T-cell (primary cell): ENCODE results near the gene SPTSSA. TPM values are rescaled to one million over a fixed set of nuclear protein-coding genes. Genes with fewer than 3 reads are reported as not detected.
"Not testable (repeated sequence)": the region's sequence is repeated elsewhere in the genome, so short reads cannot be mapped to it uniquely, and the experiment has no call there.

Experiments used
- ATAC-seq, 4 experiments: fragments of 200-7000 bp in 3 of 4; fragments of 150-1000 bp in 1 of 4; cut with Tn5 transposase; replicated peaks in 1 of 4; 1 replicate in 3 of 4; 2 replicates in 1 of 4; pipeline ENCODE4 v1.10.0; 2021; ENCODE audit warnings: moderate library complexity in 3 of 4, mild to moderate bottlenecking in 2 of 4, moderate number of reproducible peaks in 1 of 4
- CTCF ChIA-PET, 2 donors: fragments of 300-600 bp; sonication (Branson Sonifier 250); formaldehyde crosslinking; loops; one replicate each; lab custom pipeline; 2022; ENCODE audit warnings: antibody characterized with exemption in 2 of 2; lab: Charles Lee
- POLR2A ChIA-PET, 2 donors: fragments of 300-600 bp; sonication (Branson Sonifier 250); formaldehyde crosslinking; loops; one replicate each; lab custom pipeline; 2022; ENCODE audit warnings: antibody characterized with exemption in 2 of 2; lab: Charles Lee
- DNase-seq, 35 experiments: peaks; one replicate each; pipeline versions ENCODE4 v3.0.0 to v3.0.0-alpha.2; 2013 to 2023
- H3K27ac ChIP-seq: one replicate; pipeline ENCODE4 v1.5.1; 2013; ENCODE audit warnings: low read length
- H3K27me3 ChIP-seq, 2 experiments: replicated peaks in 1 of 2; 1 replicate in 1 of 2; 2 replicates in 1 of 2; pipeline versions ENCODE4 v1.6.1 to v1.7.0; 2013; ENCODE audit warnings: low read length in 1 of 2, mixed read lengths in 1 of 2; ENCODE audit not compliant: control insufficient read depth in 2 of 2, insufficient read depth in 2 of 2; ENCODE audit errors: extremely low read depth in 1 of 2
- H3K36me3 ChIP-seq, 2 donors: 1 replicate in 1 of 2; 2 replicates in 1 of 2; pipeline versions ENCODE4 v1.6.1 to v1.7.0; 2013; ENCODE audit warnings: low read length in 1 of 2; ENCODE audit not compliant: control insufficient read depth in 2 of 2, insufficient read depth in 1 of 2; ENCODE audit errors: extremely low read depth in 1 of 2
- H3K4me1 ChIP-seq, 2 experiments: 1 replicate in 1 of 2; 2 replicates in 1 of 2; pipeline versions ENCODE4 v1.6.1 to v1.7.0; 2013; ENCODE audit warnings: low read length in 2 of 2, mixed read lengths in 1 of 2; ENCODE audit not compliant: insufficient read depth in 2 of 2, control insufficient read depth in 1 of 2; ENCODE audit errors: extremely low read depth in 1 of 2
- H3K4me3 ChIP-seq, 2 donors: 1 replicate in 1 of 2; 2 replicates in 1 of 2; pipeline versions ENCODE4 v1.5.1 to v1.7.0; 2013; ENCODE audit warnings: mild to moderate bottlenecking in 2 of 2, low read length in 1 of 2, moderate library complexity in 1 of 2; ENCODE audit not compliant: control insufficient read depth in 1 of 2; ENCODE audit errors: extremely low read depth in 1 of 2
- H3K9me3 ChIP-seq: 2 replicates; pipeline ENCODE4 v1.7.0; 2013
- H3K27ac Mint-ChIP-seq, 2 donors: one replicate each; pipeline ENCODE4 v1.8.0; 2020 to 2021; ENCODE audit warnings: mild to moderate bottlenecking in 2 of 2, mixed read lengths in 2 of 2
- H3K27me3 Mint-ChIP-seq, 2 donors: one replicate each; pipeline ENCODE4 v1.8.0; 2021 to 2022; ENCODE audit warnings: mixed read lengths in 2 of 2
- H3K36me3 Mint-ChIP-seq: one replicate; pipeline ENCODE4 v1.8.0; 2021; ENCODE audit warnings: mixed read lengths
- H3K4me1 Mint-ChIP-seq, 3 donors: one replicate each; pipeline ENCODE4 v1.8.0; 2020 to 2022; ENCODE audit warnings: mixed read lengths in 3 of 3, mild to moderate bottlenecking in 1 of 3
- H3K4me3 Mint-ChIP-seq, 3 donors: one replicate each; pipeline ENCODE4 v1.8.0; 2020 to 2022; ENCODE audit warnings: mild to moderate bottlenecking in 3 of 3, mixed read lengths in 3 of 3, moderate library complexity in 3 of 3
- H3K9me3 Mint-ChIP-seq, 3 donors: one replicate each; pipeline ENCODE4 v1.8.0; 2020 to 2022; ENCODE audit warnings: mixed read lengths in 3 of 3
- WGBS: methylation state at CpG from one replicate; pipeline ENCODE4 v1.1.5; 2013; ENCODE audit warnings: missing lambda C conversion rate; ENCODE audit not compliant: insufficient coverage; 5-methylcytosine and 5-hydroxymethylcytosine counted together
- total RNA-seq, 35 experiments: library from RNA in 6 of 35; stranded (reverse) in 6 of 35; fragments of 120-200 nt in 1 of 35; gene quantifications; one replicate each; pipeline versions ENCODE4 v1.2.1 to v1.2.4 and lab custom pipeline; 2013 to 2026

SPTSSA gene
- total RNA-seq, 5 donors from 2014 or later (not counting 1 experiment from before 2014, with no cell fraction given): 2.0 to 3.8 (median 2.9) TPM

DNA sequence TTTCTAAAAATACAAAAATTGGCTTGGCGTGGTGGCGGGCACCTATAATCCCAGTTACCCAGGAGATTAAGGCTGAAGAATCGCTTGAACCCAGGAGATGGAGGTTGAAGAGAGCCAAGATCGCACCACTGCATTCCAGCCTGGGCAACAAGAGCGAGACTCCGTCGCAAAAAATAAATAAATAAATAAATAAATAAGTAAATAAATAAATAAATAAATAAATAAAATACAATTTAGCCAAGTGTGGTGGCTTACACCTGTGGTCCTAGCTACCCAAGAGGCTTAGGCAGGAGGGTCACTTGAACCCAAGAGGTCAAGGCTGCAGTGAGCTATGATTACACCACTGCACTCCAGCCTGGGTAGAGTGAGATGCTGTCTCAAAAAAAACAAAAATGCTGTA is 26.5 kb upstream of the SPTSSA start:
- Mint-ChIP-seq H3K36me3 (no peaks in the 10 kb centered on the region), H3K4me1 (no peaks in the 10 kb centered on the region), H3K27ac (no peak overlapping the region), H3K27me3 (no peaks in the 10 kb centered on the region), H3K9me3 (no peaks in the 10 kb centered on the region), H3K4me3 (no peak overlapping the region)
- POLR2A ChIA-PET: no interaction called here
- DNase-seq (no peak), ATAC-seq (no peak)
- H3K27me3 ChIP-seq: no peaks in the 10 kb centered on the region
- no peaks in the 10 kb centered on the region for H3K4me1 ChIP-seq
- CTCF ChIA-PET: no interaction called here
- no peak overlapping the region for H3K4me3 ChIP-seq
- H3K36me3 ChIP-seq: no peaks in the 10 kb centered on the region
- WGBS: no CpG with 5 or more reads among the region's 7 CpGs
- no peak overlapping the region for H3K27ac ChIP-seq
- no peaks in the 10 kb centered on the region for H3K9me3 ChIP-seq

- CTCF ChIA-PET: no interaction called here
- no peak overlapping the region for H3K4me3 ChIP-seq
Measured at GRCh38 chr14:34484726-34485125, 22.7 kb upstream of the SPTSSA start.

DNA sequence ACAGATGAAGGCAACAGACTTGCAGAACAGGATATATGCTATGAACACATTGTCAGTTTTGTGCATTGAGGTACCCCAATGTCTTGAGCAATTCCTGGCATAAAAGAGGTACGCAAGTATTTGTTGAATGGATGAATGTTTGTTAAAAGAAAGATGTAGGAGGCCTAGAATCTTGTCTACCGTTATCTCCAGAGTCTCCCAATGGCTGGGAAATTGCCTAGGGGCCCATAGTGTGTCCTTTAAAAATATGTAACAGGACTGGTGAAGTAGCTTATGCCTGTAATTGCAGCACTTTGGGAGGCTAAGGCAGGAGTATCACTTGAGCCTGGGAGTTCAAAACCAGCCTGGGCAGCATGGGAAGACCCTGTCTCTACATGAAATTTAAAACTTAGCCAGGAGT is 20.4 kb upstream of the SPTSSA start:
- ChIA-PET CTCF (interaction anchor here in 1 of 2 donors (0.7 kb wide), 1 partner anchor 177 kb away, joined by 3 read pairs; no protein-coding TSS in a partner anchor), POLR2A (no interaction called here)
- Mint-ChIP-seq H3K27me3 (no peaks in the 10 kb centered on the region), H3K9me3 (no peaks in the 10 kb centered on the region), H3K4me3 (no peak overlapping the region), H3K4me1 (no peaks in the 10 kb centered on the region), H3K36me3 (no peaks in the 10 kb centered on the region), H3K27ac (no peak overlapping the region)
- no peaks in the 10 kb centered on the region for H3K9me3 ChIP-seq
- H3K4me3 ChIP-seq: no peak overlapping the region
- no peaks in the 10 kb centered on the region for H3K36me3 ChIP-seq
- no peak overlapping the region for H3K27ac ChIP-seq
- ATAC-seq: no peak
- H3K4me1 ChIP-seq: no peaks in the 10 kb centered on the region
- H3K27me3 ChIP-seq: no peaks in the 10 kb centered on the region
- no peak for DNase-seq
- WGBS: 89% methylated on average over 2 of the region's 2 CpGs

More at GRCh38 chr14:34484726-34485125, 22.7 kb upstream of the SPTSSA start:
- no peak for ATAC-seq
- no peaks in the 10 kb centered on the region for H3K27me3 ChIP-seq
- no peak overlapping the region for H3K27ac Mint-ChIP-seq
- no peaks in the 10 kb centered on the region for H3K9me3 Mint-ChIP-seq
- 89% methylated on average over 1 of the region's 1 CpG for WGBS
- POLR2A ChIA-PET: no interaction called here
- no peak overlapping the region for H3K4me3 Mint-ChIP-seq
- no peak for DNase-seq
- no peaks in the 10 kb centered on the region for H3K27me3 Mint-ChIP-seq
- no peak overlapping the region for H3K27ac ChIP-seq
- no peaks in the 10 kb centered on the region for H3K4me1 ChIP-seq
- H3K9me3 ChIP-seq: no peaks in the 10 kb centered on the region
- no peaks in the 10 kb centered on the region for H3K4me1 Mint-ChIP-seq
- H3K36me3 ChIP-seq: no peaks in the 10 kb centered on the region
- H3K36me3 Mint-ChIP-seq: no peaks in the 10 kb centered on the region

DNA sequence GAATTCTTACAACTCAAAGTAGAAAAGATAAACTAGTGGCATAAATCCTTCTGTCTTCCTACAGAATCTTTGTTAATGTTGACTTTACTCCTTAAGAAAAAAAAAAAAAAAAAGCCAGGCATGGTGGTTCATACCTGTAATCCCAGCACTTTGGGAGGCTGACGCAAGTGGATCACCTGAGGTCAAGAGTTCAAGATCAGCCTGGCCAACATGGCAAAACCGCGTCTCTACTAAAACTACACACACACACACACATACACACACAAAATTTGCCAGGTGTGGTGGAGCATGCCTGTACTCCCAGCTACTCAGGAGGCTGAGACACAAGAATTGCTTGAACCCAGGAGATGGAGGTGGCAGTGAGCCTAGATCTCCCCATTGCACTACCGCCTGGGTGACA is 17.7 kb upstream of the SPTSSA start:
- WGBS: no CpG with 5 or more reads among the region's 4 CpGs
- no peaks in the 10 kb centered on the region for H3K27me3 ChIP-seq
- H3K9me3 ChIP-seq: no peaks in the 10 kb centered on the region
- Mint-ChIP-seq H3K36me3 (no peaks in the 10 kb centered on the region), H3K4me1 (no peaks in the 10 kb centered on the region), H3K4me3 (no peak overlapping the region), H3K27me3 (no peaks in the 10 kb centered on the region), H3K27ac (no peak overlapping the region), H3K9me3 (no peaks in the 10 kb centered on the region)
- DNase-seq (no peak), ATAC-seq (no peak)
- POLR2A ChIA-PET: no interaction called here
- no peak overlapping the region for H3K27ac ChIP-seq
- H3K4me1 ChIP-seq: no peaks in the 10 kb centered on the region
- H3K36me3 ChIP-seq: no peaks in the 10 kb centered on the region
- CTCF ChIA-PET: interaction anchor here in 1 of 2 donors (0.7 kb wide), 1 partner anchor 376 kb away, joined by 6 read pairs; no protein-coding TSS in a partner anchor
- H3K4me3 ChIP-seq: no peak overlapping the region

GRCh38 chr14:34478261-34478660 is 16.2 kb upstream of the SPTSSA start:
- no peak for DNase-seq
- Histone ChIP-seq H3K4me1 (no peaks in the 10 kb centered on the region), H3K27ac (no peak overlapping the region), H3K27me3 (no peaks in the 10 kb centered on the region), H3K4me3 (no peak overlapping the region), H3K9me3 (no peaks in the 10 kb centered on the region), H3K36me3 (no peaks in the 10 kb centered on the region)
- ChIA-PET CTCF (no interaction called here), POLR2A (no interaction called here)
- Mint-ChIP-seq H3K27me3 (no peaks in the 10 kb centered on the region), H3K9me3 (no peaks in the 10 kb centered on the region), H3K27ac (no peak overlapping the region), H3K4me3 (no peak overlapping the region), H3K36me3 (no peaks in the 10 kb centered on the region), H3K4me1 (no peaks in the 10 kb centered on the region)
- ATAC-seq: no peak
- no CpG with 5 or more reads among the region's 1 CpG for WGBS

DNA sequence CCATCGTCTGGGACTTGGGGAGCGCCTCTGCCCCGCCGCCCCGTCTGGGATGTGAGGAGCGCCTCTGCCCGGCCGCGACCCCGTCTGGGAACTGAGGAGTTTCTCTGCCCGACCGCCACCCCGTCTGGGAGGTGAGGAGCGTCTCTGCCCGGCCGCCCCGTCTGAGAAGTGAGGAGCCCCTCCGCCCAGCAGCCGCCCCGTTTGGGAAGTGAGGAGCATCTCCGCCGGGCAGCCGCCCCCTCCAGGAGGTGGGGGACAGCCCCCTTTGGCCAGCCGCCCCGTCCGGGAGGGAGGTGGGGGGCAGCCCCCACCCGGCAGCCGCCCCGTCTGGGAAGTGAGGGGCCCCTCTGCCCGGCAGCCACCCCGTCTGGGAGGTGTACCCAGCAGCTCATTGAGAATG is 14.0 kb upstream of the SPTSSA start:
- POLR2A ChIA-PET, H3K4me3 Mint-ChIP-seq, H3K36me3 ChIP-seq: not testable (repeated sequence)

DNA sequence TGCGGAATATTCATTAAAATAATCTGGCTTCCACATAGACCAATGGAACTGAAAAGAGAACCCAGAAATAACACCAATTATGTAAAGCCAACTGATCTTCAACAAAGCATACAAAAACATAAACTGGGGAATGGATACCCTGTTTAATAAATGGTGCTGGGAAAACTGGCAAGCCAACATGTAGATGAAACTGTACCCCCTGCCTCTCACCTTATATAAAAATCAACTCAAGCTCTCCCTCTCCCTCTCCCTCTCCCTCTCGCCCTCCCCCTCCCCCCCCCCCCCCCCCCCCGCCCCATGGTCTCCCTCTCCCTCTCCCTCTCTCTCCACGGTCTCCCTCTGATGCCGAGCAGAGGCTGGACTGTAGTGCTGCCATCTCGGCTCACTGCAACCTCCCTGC is 13.1 kb upstream of the SPTSSA start:
- CTCF ChIA-PET: no interaction called here
- Mint-ChIP-seq H3K27ac (no peak overlapping the region), H3K27me3 (no peaks in the 10 kb centered on the region), H3K9me3 (no peaks in the 10 kb centered on the region), H3K4me3 (no peak overlapping the region), H3K4me1 (no peaks in the 10 kb centered on the region), H3K36me3 (no peaks in the 10 kb centered on the region)
- Histone ChIP-seq H3K4me1 (no peaks in the 10 kb centered on the region), H3K27ac (no peak overlapping the region), H3K36me3 (no peaks in the 10 kb centered on the region), H3K4me3 (no peak overlapping the region), H3K9me3 (no peaks in the 10 kb centered on the region), H3K27me3 (no peaks in the 10 kb centered on the region)
- WGBS: no CpG with 5 or more reads among the region's 6 CpGs
- no peak for ATAC-seq
- POLR2A ChIA-PET: no interaction called here
- no peak for DNase-seq

More for the DNA sequence above, 14.0 kb upstream of the SPTSSA start:
- H3K27me3 Mint-ChIP-seq, H3K4me1 ChIP-seq, ATAC-seq, CTCF ChIA-PET, DNase-seq, H3K9me3 ChIP-seq, H3K36me3 Mint-ChIP-seq, H3K4me3 ChIP-seq, H3K9me3 Mint-ChIP-seq, H3K27ac ChIP-seq, H3K27me3 ChIP-seq, H3K27ac Mint-ChIP-seq, H3K4me1 Mint-ChIP-seq: not testable (repeated sequence)
- WGBS: 90% methylated on average over 8 of the region's 31 CpGs
